K562 (cell line): ENCODE data around the gene CTNNBL1.

ENCODE experiments used
- ID3 ChIP-seq, 2 experiments: fragments of 250-450 bp in 1 of 2; fragments of 450-650 bp in 1 of 2; sonication (Bioruptor Pico) in 1 of 2; IDR thresholded peaks; 2 replicates each; pipeline versions ENCODE4 v1.6.1 to v1.8.0; 2016 to 2021; ENCODE audit warnings: mild to moderate bottlenecking in 2 of 2, moderate library complexity in 2 of 2, missing compliant biosample characterization in 1 of 2, missing genetic modification characterization in 1 of 2
- KDM5B ChIP-seq: fragments of 200-600 bp; sonication (generic); IDR thresholded peaks from 2 replicates; pipeline ENCODE4 v1.6.1; 2012; ENCODE audit warnings: low read depth, mild to moderate bottlenecking, moderate library complexity, low read length, control low read depth, inconsistent platforms; ENCODE audit not compliant: insufficient replicate concordance
- MYC ChIP-seq, 2 experiments: fragments of 250-450 bp in 1 of 2; sonication (Bioruptor Pico) in 1 of 2; IDR thresholded peaks; 2 replicates each; pipeline versions ENCODE4 v1.5.1 to v1.6.1; 2012 to 2021; ENCODE audit warnings: low read depth in 2 of 2, borderline replicate concordance in 1 of 2, improper control_type of control experiment in 1 of 2, low read length in 1 of 2, mild to moderate bottlenecking in 1 of 2, moderate library complexity in 1 of 2

GRCh38 chr20:37810027-37810426 is 116.2 kb downstream of the CTNNBL1 start:
- TF ChIP-seq ID3 (CRISPR knock-in tag; IDR thresholded peaks at IDR 0.05): no peak
- TF ChIP-seq ID3 (tag; IDR thresholded peaks at IDR 0.05): no peak
- no peak for TF ChIP-seq MYC (IDR thresholded peaks at IDR 0.05; ENCODE audit: low read depth, low read length)
- no peak for TF ChIP-seq MYC (CRISPR knock-in tag; IDR thresholded peaks at IDR 0.05; ENCODE audit: borderline replicate concordance, low read depth)
- no peak for TF ChIP-seq KDM5B
